Kidney (tissue), 14 donors: ENCODE data around the gene ZNF595. TPM values are rescaled to one million over a fixed set of nuclear protein-coding genes. Genes with fewer than 3 reads are reported as not detected.
A peak's percentile ranks its signal among the peaks of the same experiment; 100 is the strongest.
"Not testable (repeated sequence)": the region's sequence is repeated elsewhere in the genome, so short reads cannot be mapped to it uniquely, and the experiment has no call there.

Experiments used
- DNase-seq, 5 donors: peaks; one replicate each; pipeline ENCODE4 v3.0.0-alpha.2; 2013 to 2020
- FAIRE-seq: peaks from 2 replicates; lab custom pipeline; 2012; peaks lifted over from hg19 to GRCh38; lab: Jason Lieb, UNC
- H3K27ac ChIP-seq, 2 donors: one replicate each; pipeline ENCODE4 v1.7.0; 2013; ENCODE audit warnings: low read depth in 2 of 2, low read length in 2 of 2, inconsistent platforms in 1 of 2
- H3K27me3 ChIP-seq: one replicate; pipeline ENCODE4 v1.7.1; 2013; ENCODE audit warnings: low read length, inconsistent platforms; ENCODE audit not compliant: control insufficient read depth, insufficient read depth
- H3K36me3 ChIP-seq, 3 donors: one replicate each; pipeline versions ENCODE4 v1.7.0 to v1.7.1; 2013; ENCODE audit warnings: low read length in 3 of 3, control low read depth in 1 of 3, inconsistent platforms in 1 of 3; ENCODE audit not compliant: insufficient read depth in 3 of 3, control insufficient read depth in 2 of 3
- H3K4me1 ChIP-seq, 3 donors: one replicate each; pipeline versions ENCODE4 v1.7.0 to v1.7.1; 2013; ENCODE audit warnings: low read length in 3 of 3, inconsistent platforms in 1 of 3, low read depth in 1 of 3; ENCODE audit not compliant: control insufficient read depth in 2 of 3, insufficient read depth in 2 of 3
- H3K4me3 ChIP-seq, 3 donors: one replicate each; pipeline versions ENCODE4 v1.7.0 to v1.8.1; 2013; ENCODE audit warnings: low read length in 3 of 3, control low read depth in 1 of 3, inconsistent platforms in 1 of 3
- H3K9ac ChIP-seq, 3 donors: one replicate each; pipeline versions ENCODE4 v1.7.0 to v1.7.1; 2013; ENCODE audit warnings: low read length in 3 of 3, control low read depth in 1 of 3, inconsistent platforms in 1 of 3
- H3K9me3 ChIP-seq, 3 donors: one replicate each; pipeline versions ENCODE4 v1.7.0 to v1.7.1; 2013; ENCODE audit warnings: low read length in 3 of 3, control low read depth in 1 of 3, inconsistent platforms in 1 of 3; ENCODE audit not compliant: control insufficient read depth in 2 of 3, insufficient read depth in 1 of 3
- intact Hi-C: fragments of 100-400 bp; cut with DNase I; formaldehyde crosslinking; loops from one replicate; pipeline ENCODE4 v1.11.1; 2022
- polyA plus RNA-seq: library from polyadenylated mRNA; stranded (reverse); fragments of 350-450 nt; fragmentation: Illumina TruSeq; extraction: RNeasy Lipid Tissue Mini Kit (QIAGEN cat#74804); gene quantifications from one replicate; pipeline ENCODE4 v1.2.3, GENCODE V29; 2014; ENCODE audit warnings: low read depth, low replicate concordance; ENCODE audit not compliant: insufficient read depth
- total RNA-seq: library from RNA; stranded (reverse); fragmentation: NEBNext Ultra II Directional; extraction: Animal tissue kit (Norgen Biotek cat#: 25700); gene quantifications from one replicate; pipeline ENCODE4 v1.2.1, GENCODE V29; 2021
- TF ChIP-seq, protein P1 (sequence below): IDR thresholded peaks from 3 replicates; pipeline ENCODE4 v1.5.1; 2012; ENCODE audit warnings: mild to moderate bottlenecking, moderate library complexity, borderline replicate concordance; ENCODE audit not compliant: insufficient read depth; ENCODE audit errors: extremely low read depth
- donor health status: control.
- donor health status: control.
- donor health status: control.
- donor health status: control.
- donor health status: control.
- donor health status: DM: yes; HTN: yes; CAD: no.
- donor health status: Normal renal cell carcinoma (clear cell type).

Gene ZNF595
- total and polyA plus RNA-seq, 2 donors from 2014 or later, result 6.0 to 18.3 TPM

DNA sequence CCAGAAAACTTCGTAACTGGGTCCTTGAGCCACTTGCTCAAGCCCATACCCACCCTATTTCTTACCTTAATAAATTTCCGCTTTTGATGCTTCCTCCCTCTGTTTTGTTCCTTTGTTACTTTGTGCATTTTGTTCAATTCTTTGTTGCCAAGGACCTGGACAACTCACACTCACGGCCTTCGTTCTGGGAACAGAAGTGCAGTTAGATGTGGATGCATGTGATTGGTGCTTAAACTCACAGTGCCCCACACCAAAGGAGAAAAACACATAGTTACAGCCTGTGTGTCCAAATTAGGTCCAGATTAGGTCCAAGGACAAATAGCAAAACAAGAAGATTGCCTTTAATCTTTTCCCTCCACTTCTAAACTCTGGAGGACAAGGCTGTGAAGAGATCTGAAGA, 1.9 kb upstream of the ZNF595 start:
- FAIRE-seq, H3K27ac ChIP-seq, H3K4me1 ChIP-seq, H3K4me3 ChIP-seq, H3K9me3 ChIP-seq, H3K36me3 ChIP-seq, intact Hi-C loops, H3K27me3 ChIP-seq, DNase-seq, H3K9ac ChIP-seq: not testable (repeated sequence)

DNA sequence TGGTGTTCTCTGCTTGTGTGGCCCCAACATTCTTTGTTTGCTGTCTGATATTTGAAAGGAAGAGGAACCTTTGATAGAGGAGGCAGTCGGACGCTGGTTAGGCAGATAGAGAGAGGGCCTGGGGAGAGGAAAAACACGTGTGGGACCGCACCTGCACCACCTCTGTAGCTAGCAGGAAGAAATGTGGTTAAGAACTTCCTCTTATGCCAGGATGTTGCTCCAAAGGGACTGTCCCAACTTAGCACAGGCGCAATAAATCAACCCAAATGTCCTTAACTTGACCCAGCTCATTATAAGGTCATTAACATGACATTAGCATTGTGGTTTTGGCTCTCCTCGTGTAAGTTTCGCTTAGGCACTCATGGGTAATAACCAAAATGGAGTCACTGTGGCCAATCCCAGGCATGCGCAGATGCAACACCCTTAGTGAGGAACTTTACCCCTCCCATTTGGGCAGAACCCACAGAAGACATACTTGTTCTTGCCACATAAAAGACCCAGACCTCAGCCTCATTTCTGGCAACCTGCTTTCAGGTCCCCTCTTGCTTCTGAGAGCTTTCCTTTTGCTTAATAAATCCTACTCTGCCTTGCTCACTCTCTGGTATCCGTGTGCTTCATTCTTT, 1.4 kb upstream of the ZNF595 start:
- H3K27me3 ChIP-seq, FAIRE-seq, DNase-seq, H3K4me3 ChIP-seq, H3K9me3 ChIP-seq, H3K27ac ChIP-seq, H3K4me1 ChIP-seq, intact Hi-C loops, H3K36me3 ChIP-seq, H3K9ac ChIP-seq: not testable (repeated sequence)

DNA sequence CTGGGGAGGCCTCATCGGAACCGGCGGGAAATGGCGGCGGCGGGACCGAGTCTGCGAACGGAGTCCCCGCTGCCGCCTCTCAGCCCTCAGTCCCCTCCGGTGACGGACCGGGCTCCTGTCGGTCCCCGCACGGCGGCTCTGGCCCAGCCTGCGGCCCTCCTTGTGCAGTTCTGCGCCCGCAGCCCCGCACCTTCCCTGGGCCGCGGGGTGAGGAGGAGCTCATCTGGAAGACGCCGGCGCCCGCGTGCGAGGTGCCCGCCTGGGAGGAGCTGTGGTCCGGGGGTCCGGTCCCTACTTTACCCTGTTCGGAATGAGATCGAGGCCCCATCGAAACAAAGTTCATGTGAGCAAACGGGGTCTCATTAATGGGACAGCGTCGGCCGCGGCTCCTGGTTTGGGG, 400 bp downstream of the ZNF595 start:
- H3K9ac ChIP-seq, H3K36me3 ChIP-seq, H3K4me1 ChIP-seq, H3K27ac ChIP-seq, FAIRE-seq, H3K27me3 ChIP-seq, intact Hi-C loops, H3K9me3 ChIP-seq, H3K4me3 ChIP-seq: not testable (repeated sequence)
- DNase-seq, result peak in 1 of 5 donors; percentile 1

DNA sequence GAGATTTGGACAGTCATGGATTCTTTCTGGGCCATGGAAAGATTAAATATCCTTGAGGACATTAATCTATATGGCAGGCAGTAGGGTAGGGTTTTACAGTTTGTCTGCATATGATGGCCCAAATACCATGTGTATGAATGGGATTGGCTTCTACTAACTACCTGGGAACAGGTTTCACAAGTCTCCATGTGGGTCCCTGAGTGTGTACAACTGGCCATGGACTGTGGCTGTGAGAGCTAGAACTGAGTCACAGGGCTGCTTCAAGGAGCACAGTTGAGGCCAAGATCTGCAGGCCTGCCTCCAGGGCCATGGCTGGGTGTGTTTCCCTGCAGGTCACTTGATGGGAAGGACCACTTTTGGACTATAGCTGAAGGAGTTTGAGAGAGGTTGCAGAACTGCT, 11.6 kb downstream of the ZNF595 start:
- H3K27ac ChIP-seq, H3K9me3 ChIP-seq, intact Hi-C loops, DNase-seq, H3K4me3 ChIP-seq, H3K27me3 ChIP-seq, H3K4me1 ChIP-seq, H3K9ac ChIP-seq, H3K36me3 ChIP-seq, FAIRE-seq: not testable (repeated sequence)

DNA sequence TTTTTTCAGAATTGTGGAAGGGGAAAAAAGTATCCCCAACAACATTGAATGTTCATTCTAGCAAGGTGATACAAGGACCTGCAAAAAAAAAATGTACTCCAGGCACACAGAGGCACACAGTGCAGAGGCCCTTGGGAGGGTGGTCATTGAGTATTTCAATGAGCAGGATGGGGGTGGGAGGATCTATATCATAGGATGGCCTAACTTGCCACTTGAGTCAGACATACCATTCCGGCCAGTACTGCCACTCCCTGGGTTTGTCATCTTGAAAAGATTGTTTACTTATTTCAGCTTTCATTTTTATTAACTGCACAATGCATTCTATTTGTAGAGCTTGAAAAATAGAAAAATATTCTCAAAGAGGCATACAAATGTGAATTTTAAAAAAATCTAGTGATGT, 18.7 kb downstream of the ZNF595 start:
- TF ChIP-seq, protein P1, sequence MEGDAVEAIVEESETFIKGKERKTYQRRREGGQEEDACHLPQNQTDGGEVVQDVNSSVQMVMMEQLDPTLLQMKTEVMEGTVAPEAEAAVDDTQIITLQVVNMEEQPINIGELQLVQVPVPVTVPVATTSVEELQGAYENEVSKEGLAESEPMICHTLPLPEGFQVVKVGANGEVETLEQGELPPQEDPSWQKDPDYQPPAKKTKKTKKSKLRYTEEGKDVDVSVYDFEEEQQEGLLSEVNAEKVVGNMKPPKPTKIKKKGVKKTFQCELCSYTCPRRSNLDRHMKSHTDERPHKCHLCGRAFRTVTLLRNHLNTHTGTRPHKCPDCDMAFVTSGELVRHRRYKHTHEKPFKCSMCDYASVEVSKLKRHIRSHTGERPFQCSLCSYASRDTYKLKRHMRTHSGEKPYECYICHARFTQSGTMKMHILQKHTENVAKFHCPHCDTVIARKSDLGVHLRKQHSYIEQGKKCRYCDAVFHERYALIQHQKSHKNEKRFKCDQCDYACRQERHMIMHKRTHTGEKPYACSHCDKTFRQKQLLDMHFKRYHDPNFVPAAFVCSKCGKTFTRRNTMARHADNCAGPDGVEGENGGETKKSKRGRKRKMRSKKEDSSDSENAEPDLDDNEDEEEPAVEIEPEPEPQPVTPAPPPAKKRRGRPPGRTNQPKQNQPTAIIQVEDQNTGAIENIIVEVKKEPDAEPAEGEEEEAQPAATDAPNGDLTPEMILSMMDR, result no peak
- H3K4me1 ChIP-seq, result no peaks in the 10 kb centered on the region
- H3K27me3 ChIP-seq, result no peaks in the 10 kb centered on the region
- no peak for DNase-seq
- H3K36me3 ChIP-seq, result peaks cover 14 to 33% (median 19%) of the 10 kb centered on the region in 3 donors
- H3K9ac ChIP-seq, result no peak overlapping the region
- H3K27ac ChIP-seq, result no peak overlapping the region
- intact Hi-C loops, result no loop called here
- peaks cover 19 to 74% (median 30%) of the 10 kb centered on the region in 3 donors for H3K9me3 ChIP-seq
- H3K4me3 ChIP-seq, result no peak overlapping the region
- no peak for FAIRE-seq
